Measurements from ENCODE around the gene SEMA3E. TPM values are rescaled to one million over a fixed set of nuclear protein-coding genes. Genes with fewer than 3 reads are reported as not detected.

The SEMA3E gene
- polyA plus RNA-seq, 1 of the 3 experiments (the other 2 are of a cell fraction): under 0.01 TPM

GRCh38 chr7:83456413-83456812, 192.5 kb downstream of the SEMA3E start:
- Histone ChIP-seq H3F3A (replicated peaks; ENCODE audit: insufficient read depth) (no peaks in the 10 kb centered on the region), H3K79me2 (ENCODE audit: insufficient read depth) (no peaks in the 10 kb centered on the region), H3K27me3 (ENCODE audit: insufficient read depth) (no peaks in the 10 kb centered on the region), H3K9me2 (no peaks in the 10 kb centered on the region), H3K4me1 (ENCODE audit: control insufficient read depth in 1 of 2, insufficient read depth in 2 of 2, low read depth in 1 of 2, low read length in 1 of 2) (no peaks in the 10 kb centered on the region; a peak in 1 of 4 replicates), H3K4me2 (no peak overlapping the region), H4K20me1 (ENCODE audit: insufficient read depth) (no peaks in the 10 kb centered on the region), H3K9me3 (no peaks in the 10 kb centered on the region), H3K9ac (no peak overlapping the region), H3K4me3 (ENCODE audit: low read depth in 2 of 2, low read length in 1 of 2) (no peak overlapping the region), H3K36me3 (replicated peaks in 1 of 2; ENCODE audit: control insufficient read depth in 1 of 2, insufficient read depth in 2 of 2, low read length in 1 of 2) (no peaks in the 10 kb centered on the region), H3K27ac (ENCODE audit: low read depth in 2 of 2, low read length in 1 of 2) (no peak overlapping the region), H2AFZ (ENCODE audit: low read depth) (no peak overlapping the region)
- no peak for DNase-seq
- no peak for TF ChIP-seq EZH2phosphoT487 (IDR thresholded peaks at IDR 0.05; ENCODE audit: borderline replicate concordance, low read depth)
- no peak for TF ChIP-seq ELF1 (IDR thresholded peaks at IDR 0.05)
- TF ChIP-seq RFX5 (IDR thresholded peaks at IDR 0.05; ENCODE audit: low read length): no peak
- TF ChIP-seq CTCF (IDR thresholded peaks at IDR 0.05): no peak
- no peak for TF ChIP-seq RAD21 (IDR thresholded peaks at IDR 0.05; ENCODE audit: low read length)
- TF ChIP-seq MXI1 (IDR thresholded peaks at IDR 0.05; ENCODE audit: low read depth, low read length): no peak
- no peak for TF ChIP-seq EP300 (IDR thresholded peaks at IDR 0.05; ENCODE audit: borderline replicate concordance in 1 of 2, low read depth in 1 of 2, low read length in 1 of 2)
- no peak for TF ChIP-seq TCF12 (IDR thresholded peaks at IDR 0.05)
- no peak for TF ChIP-seq IRF3 (IDR thresholded peaks at IDR 0.05; ENCODE audit: low read depth, low read length)
- no peak for TF ChIP-seq YY1 (IDR thresholded peaks at IDR 0.05; ENCODE audit: low read depth)
- TF ChIP-seq CHD2 (IDR thresholded peaks at IDR 0.05; ENCODE audit: low read length, partially characterized antibody): no peak
- no peak for TF ChIP-seq FOSL2 (IDR thresholded peaks at IDR 0.05; ENCODE audit: borderline replicate concordance, low read depth)
- TF ChIP-seq ZBTB33 (IDR thresholded peaks at IDR 0.05; ENCODE audit: borderline replicate concordance, low read depth): no peak
- TF ChIP-seq SIN3A (IDR thresholded peaks at IDR 0.05; ENCODE audit: borderline replicate concordance, low read depth, low read length): no peak
- no peak for TF ChIP-seq NRF1 (IDR thresholded peaks at IDR 0.05; ENCODE audit: low read depth, low read length)
- no peak for TF ChIP-seq USF1 (IDR thresholded peaks at IDR 0.05; ENCODE audit: borderline replicate concordance, low read depth)
- no peak for TF ChIP-seq MEF2A (IDR thresholded peaks at IDR 0.05; ENCODE audit: borderline replicate concordance, low read depth)
- no peak for TF ChIP-seq GABPA (IDR thresholded peaks at IDR 0.05; ENCODE audit: low read depth)
- no peak for TF ChIP-seq RXRA (IDR thresholded peaks at IDR 0.05; ENCODE audit: borderline replicate concordance, low read depth)
- ChIA-PET CTCF (interaction anchor here (2.0 kb wide), 1 partner anchor 14 kb away, joined by 5 read pairs; no protein-coding TSS in a partner anchor), POLR2A (no interaction called here)
- 88% methylated on average over 5 of the region's 5 CpGs for WGBS (ENCODE audit: low lambda C conversion rate)

All from SK-N-SH (cell line).